ENCODE results near the gene WDHD1.
A peak's percentile ranks its signal among the peaks of the same experiment; 100 is the strongest.
"Not testable (repeated sequence)": the region's sequence is repeated elsewhere in the genome, so short reads cannot be mapped to it uniquely, and the experiment has no call there.

The WDHD1 gene, protein sequence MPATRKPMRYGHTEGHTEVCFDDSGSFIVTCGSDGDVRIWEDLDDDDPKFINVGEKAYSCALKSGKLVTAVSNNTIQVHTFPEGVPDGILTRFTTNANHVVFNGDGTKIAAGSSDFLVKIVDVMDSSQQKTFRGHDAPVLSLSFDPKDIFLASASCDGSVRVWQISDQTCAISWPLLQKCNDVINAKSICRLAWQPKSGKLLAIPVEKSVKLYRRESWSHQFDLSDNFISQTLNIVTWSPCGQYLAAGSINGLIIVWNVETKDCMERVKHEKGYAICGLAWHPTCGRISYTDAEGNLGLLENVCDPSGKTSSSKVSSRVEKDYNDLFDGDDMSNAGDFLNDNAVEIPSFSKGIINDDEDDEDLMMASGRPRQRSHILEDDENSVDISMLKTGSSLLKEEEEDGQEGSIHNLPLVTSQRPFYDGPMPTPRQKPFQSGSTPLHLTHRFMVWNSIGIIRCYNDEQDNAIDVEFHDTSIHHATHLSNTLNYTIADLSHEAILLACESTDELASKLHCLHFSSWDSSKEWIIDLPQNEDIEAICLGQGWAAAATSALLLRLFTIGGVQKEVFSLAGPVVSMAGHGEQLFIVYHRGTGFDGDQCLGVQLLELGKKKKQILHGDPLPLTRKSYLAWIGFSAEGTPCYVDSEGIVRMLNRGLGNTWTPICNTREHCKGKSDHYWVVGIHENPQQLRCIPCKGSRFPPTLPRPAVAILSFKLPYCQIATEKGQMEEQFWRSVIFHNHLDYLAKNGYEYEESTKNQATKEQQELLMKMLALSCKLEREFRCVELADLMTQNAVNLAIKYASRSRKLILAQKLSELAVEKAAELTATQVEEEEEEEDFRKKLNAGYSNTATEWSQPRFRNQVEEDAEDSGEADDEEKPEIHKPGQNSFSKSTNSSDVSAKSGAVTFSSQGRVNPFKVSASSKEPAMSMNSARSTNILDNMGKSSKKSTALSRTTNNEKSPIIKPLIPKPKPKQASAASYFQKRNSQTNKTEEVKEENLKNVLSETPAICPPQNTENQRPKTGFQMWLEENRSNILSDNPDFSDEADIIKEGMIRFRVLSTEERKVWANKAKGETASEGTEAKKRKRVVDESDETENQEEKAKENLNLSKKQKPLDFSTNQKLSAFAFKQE

DNA sequence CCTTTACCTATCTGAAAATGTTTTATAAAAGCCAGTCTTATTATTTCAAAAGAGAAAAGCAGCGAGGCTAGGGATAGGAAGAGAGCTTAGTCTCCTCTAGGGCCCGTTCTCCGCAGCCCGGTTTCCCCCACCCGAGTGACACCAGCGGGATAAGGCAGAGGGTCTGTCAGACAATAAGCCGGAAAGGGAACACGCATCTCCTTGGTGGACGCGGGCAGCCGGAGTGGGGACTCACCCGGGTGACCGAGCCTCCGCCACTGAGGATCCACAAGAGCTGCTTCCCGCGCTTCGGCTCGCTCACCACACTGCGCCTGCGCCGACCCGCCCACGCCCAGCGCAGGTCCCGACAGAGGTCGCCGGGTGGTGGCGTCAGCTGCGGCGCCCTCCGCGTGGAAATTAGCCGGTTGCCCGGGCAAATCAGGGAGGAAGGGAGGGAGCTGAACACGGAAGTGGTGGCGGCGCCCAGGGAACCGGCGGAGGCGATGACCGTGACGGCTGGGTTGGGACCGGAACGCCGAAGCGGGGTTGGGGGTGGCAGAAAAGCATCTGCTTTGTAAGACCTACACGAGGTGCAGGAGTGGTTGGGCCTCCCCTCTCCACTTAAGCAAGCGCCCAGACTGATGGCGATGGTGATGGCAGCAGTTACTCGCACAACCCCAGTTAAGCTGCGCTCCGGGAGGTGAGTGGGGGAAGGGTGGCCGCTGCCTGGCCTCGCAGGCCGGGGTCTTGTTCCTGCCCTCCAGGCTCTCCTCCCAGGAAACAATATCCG is at the start of gene WDHD1, which contains the start of gene SOCS4:
TSS of gene WDHD1 (minus strand) at position 307 of the 769 bp plus-strand sequence. CDS start 312 bp downstream, outside the sequence.
TSS of gene SOCS4 (plus strand) at position 444 of the 769 bp plus-strand sequence. CDS start 15,806 bp downstream, outside the sequence.
- peak; percentile 98 for DNase-seq

DNA sequence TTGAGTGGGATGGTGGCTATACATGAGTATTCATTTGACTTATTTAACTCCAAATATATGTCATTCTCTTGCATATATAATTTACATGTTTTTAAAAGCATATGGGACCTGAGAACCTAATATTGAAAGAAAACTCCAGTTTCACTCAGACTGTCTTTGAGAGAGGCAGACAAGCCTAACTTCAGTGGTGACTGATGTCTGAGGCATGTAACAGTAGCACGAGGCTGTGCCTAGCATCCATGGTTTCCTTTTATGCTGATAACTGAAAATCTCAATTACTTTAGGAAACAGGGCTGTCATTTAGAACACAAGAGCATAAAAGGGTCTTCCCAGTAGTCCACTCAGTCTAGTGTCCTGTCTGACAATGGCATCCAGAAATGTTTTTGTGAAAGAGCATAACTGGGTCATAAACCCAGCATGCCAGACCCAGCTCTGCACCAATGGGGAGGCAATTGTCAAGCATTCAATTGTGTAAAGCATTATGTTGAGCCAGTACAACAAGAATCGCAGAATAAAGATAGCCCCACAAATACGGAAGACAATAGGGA is 48.8 kb upstream of the WDHD1 start:
- DNase-seq: peak; percentile 36

DNA sequence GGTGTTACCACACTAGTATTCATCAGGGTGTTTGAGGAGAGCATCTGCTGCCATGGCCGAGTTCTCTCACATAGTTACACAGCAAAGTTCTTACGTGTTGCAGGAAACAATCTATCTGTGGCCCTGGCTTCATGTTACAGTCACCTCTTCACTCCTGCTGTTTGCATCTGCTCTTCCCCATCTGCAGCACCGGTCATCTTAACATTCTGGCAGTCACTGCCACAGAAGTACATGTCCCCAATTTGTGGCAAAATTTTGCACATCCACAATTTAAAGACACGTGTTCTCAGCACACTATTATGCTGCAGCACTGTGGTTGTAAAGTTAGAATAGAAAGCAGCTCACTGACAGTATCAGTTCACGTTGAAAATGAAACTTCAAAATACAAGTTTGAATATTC is 47.8 kb upstream of the WDHD1 start:
- peak; percentile 63 for DNase-seq

- no peak for DNase-seq
Measured at GRCh38 chr14:55073856-55074255, 47.0 kb upstream of the WDHD1 start.

GRCh38 chr14:55071870-55072640 is 45.2 kb upstream of the WDHD1 start:
- DNase-seq: peak; percentile 57

DNA sequence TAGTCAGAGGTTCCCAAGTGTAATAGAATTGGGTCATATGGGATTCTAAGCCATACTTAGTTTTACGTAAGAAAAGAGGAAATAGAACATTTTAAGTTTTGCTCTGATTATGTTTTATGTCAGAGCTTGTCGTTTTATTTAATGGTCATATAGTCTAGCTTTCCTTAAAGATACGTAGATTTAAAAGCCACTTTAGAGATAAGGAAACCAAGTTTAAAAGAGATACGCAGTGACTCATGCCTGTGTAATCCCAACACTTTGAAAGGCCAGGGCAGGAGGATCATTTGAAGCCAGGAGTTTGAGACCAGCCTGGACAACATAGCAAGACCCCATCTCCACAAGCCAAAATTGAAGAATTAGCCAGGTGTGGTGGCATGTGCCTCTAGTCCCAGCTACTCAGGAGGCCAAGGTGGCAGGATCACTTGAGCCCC is 44.1 kb upstream of the WDHD1 start:
- no peak for DNase-seq

- no peak for DNase-seq
Measured at GRCh38 chr14:55066223-55066622, 39.3 kb upstream of the WDHD1 start.

DNA sequence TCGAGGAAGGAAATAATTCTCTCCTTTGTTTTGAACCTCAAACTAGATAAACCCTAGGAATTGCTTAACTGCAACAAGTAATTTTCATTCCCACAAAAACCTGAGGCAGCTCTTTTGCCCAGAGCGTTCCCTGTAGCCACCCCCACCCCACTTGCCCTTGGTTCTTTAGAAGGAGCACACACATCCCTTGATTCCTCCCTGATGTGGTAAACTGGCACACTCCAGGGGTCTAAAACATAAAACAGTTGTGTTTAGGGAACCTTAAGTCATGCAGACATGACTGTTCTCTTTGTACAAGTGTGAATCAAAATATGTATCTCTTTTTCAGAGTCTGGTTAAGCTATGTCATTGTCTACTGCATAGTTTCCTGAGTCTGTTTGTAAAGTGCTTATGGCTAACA is 38.5 kb upstream of the WDHD1 start:
- DNase-seq: no peak

DNA sequence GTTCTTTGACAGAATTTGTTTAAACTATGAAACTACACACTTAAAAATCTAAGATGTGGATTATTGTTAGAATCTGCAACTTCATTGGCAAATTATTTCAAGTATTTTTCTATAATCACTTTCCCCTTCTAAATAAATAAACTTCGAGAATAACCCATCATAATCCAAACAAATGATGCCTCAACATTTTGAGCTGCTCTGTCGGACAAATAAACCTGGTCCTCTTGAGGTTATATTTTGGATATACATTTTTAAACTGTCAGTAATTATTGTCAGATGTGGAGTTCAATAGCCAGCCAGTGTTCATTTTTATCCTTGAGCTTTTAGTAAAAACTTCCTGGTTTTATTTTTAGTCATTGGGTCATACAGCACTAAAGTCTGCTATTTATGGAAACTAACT is 38.0 kb upstream of the WDHD1 start:
- not testable (repeated sequence) for DNase-seq

- DNase-seq: no peak
Measured at GRCh38 chr14:55062517-55063351, 35.8 kb upstream of the WDHD1 start.

DNA sequence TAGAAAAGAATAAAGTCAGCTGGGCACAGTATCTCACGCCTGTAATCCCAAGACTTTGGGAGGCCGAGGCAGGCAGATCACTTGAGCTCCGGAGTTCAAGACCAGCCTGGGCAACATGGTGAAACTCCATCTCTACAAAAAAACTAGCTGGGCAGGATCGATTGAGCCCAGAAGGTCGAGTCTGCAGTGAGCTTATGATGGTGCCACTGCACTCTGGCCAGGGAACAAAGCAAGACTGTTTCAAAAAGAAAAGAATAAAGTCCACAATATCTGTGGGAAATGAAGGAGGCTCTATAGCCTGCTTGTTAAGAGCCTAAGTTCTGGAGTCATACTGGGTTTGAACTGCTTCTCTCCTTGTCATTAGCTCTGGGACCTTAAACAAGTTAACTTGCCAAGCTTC is 32.4 kb upstream of the WDHD1 start:
- DNase-seq: no peak

GRCh38 chr14:55057919-55058318 is 31.0 kb upstream of the WDHD1 start:
- DNase-seq: no peak

DNA sequence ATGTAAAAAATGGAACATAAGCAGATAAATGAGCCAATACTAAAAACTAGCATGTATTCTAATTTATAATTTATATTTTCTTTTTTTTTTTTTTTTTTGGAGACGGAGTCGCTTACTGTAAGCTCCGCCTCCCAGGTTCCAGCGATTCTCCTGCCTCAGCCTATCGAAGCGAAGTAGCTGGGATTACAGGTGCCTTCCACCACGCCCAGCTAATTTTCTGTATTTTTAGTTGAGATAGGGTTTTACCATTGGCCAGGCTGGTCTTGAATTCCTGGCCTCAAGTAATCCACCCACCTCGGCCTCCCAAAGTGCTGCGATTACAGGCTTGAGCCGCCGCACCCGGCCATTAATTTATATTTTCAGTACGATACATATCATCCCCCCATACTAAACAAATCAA is 27.2 kb upstream of the WDHD1 start:
- DNase-seq: no peak

DNA sequence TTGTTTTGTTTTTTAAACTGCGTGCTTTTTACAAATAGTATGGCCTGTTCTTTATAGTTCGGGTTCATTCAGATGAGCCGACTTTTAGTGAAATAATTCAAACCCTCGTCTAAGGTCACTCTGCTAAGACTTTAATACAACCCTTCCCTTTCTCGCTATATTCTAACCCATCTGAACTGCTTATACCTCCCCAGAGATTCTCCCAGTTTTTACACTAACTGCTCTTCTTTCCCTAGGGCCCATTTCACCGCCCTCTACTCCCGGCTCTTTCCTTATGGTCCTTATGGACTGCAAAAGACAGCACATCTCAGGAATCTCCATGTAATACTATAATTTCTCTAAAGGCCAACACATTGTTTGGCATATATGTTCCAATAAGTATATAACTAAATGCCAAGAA is 26.6 kb upstream of the WDHD1 start:
- no peak for DNase-seq

GRCh38 chr14:55053018-55053417 is 26.1 kb upstream of the WDHD1 start:
- no peak for DNase-seq

DNA sequence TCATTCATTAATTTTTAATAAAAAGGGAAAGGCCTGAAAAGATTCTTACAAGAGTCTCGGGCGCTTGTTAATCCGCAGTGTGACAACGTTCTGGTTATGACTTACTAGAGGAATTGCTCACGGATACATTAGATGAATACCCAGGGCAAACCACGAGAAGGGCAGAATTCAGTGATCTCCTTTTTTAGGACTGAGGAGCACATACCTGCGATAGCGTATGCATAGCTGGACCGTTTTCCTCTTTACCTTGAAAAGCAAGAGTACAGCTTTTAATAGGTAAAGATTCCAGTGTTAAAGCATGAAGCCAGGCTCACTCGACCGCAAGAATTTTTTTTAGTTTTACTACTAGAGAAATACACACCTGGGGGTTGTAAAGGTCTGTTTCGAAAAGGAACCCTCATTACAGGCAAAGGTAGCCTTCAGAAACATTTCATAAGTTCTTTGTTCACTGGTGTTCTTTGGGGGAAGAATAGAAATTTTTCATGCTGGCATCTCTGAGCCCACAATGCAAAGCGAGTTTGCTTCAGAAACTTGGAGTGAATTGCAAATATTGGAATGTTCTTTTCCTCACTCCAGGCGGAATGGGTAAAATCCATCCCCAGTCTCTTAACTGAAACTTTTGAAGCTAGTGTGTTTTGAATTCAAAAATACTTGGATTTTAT is 25.5 kb upstream of the WDHD1 start:
- peak; percentile 51 for DNase-seq

- DNase-seq: peak; percentile 95
Measured at GRCh38 chr14:55051423-55052268, 24.7 kb upstream of the WDHD1 start, which contains the start of gene MAPK1IP1L. Gene MAPK1IP1L, plus strand, starts transcription at chr14:55051647. Its CDS starts 10,037 bp downstream, at chr14:55061684.

GRCh38 chr14:55051165-55051422 is 24.2 kb upstream of the WDHD1 start:
- DNase-seq: no peak

- no peak for DNase-seq
Measured at GRCh38 chr14:55048900-55049436, 22.1 kb upstream of the WDHD1 start.
